WERI-Rb-1 (cell line): ENCODE measurements around the gene RCAN2.

Experiments used
- DNase-seq: peaks from one replicate; pipeline ENCODE4 v3.0.0-alpha.2; 2020
- H3K27ac ChIP-seq: fragments of 250-450 bp; sonication (Bioruptor Pico); 2 replicates; pipeline ENCODE4 v1.5.1; 2020; ENCODE audit warnings: mild to moderate bottlenecking, moderate library complexity
- H3K27me3 ChIP-seq: fragments of 250-450 bp; sonication (Bioruptor Pico); 2 replicates; pipeline ENCODE4 v1.5.1; 2021; ENCODE audit warnings: mild to moderate bottlenecking, low read depth, moderate library complexity; ENCODE audit not compliant: insufficient read depth, severe bottlenecking
- H3K36me3 ChIP-seq: fragments of 250-450 bp; sonication (Bioruptor Pico); 2 replicates; pipeline ENCODE4 v1.5.1; 2020; ENCODE audit warnings: mild to moderate bottlenecking, moderate library complexity
- H3K4me3 ChIP-seq: 2 replicates; pipeline ENCODE4 v1.5.1; 2011; ENCODE audit warnings: low read depth, mild to moderate bottlenecking, control low read depth, low read length
- H3K9me3 ChIP-seq: fragments of 250-450 bp; sonication (Bioruptor Pico); 2 replicates; pipeline ENCODE4 v1.5.1; 2021; ENCODE audit warnings: mild to moderate bottlenecking, moderate library complexity; ENCODE audit not compliant: severe bottlenecking
- CTCF ChIP-seq: IDR thresholded peaks from 2 replicates; pipeline ENCODE4 v1.5.1; 2011; ENCODE audit warnings: low read depth, mild to moderate bottlenecking, control low read depth, inconsistent platforms, low read length

The RCAN2 gene

GRCh38 chr6:46312654-46313053 is 178.6 kb downstream of the RCAN2 start:
- no peak for TF ChIP-seq CTCF

GRCh38 chr6:46310196-46310595 is 181.1 kb downstream of the RCAN2 start:
- Histone ChIP-seq H3K36me3 (no peaks in the 10 kb centered on the region), H3K4me3 (no peak overlapping the region), H3K27ac (no peak overlapping the region), H3K9me3 (no peaks in the 10 kb centered on the region), H3K27me3 (no peaks in the 10 kb centered on the region)
- no peak for TF ChIP-seq CTCF
- no peak for DNase-seq

More at GRCh38 chr6:46312654-46313053, 178.6 kb downstream of the RCAN2 start:
- Histone ChIP-seq H3K9me3 (no peaks in the 10 kb centered on the region), H3K36me3 (no peaks in the 10 kb centered on the region), H3K27me3 (no peaks in the 10 kb centered on the region), H3K4me3 (no peak overlapping the region), H3K27ac (no peak overlapping the region)
- DNase-seq = no peak

- TF ChIP-seq CTCF = no peak
- no peaks in the 10 kb centered on the region for H3K9me3 ChIP-seq
Observed at GRCh38 chr6:46306431-46306830, 184.8 kb downstream of the RCAN2 start.

GRCh38 chr6:46305833-46306232 is 185.4 kb downstream of the RCAN2 start:
- no peaks in the 10 kb centered on the region for H3K9me3 ChIP-seq
- H3K36me3 ChIP-seq = no peaks in the 10 kb centered on the region
- no peak for DNase-seq
- H3K27ac ChIP-seq = no peak overlapping the region
- H3K27me3 ChIP-seq = no peaks in the 10 kb centered on the region
- H3K4me3 ChIP-seq = no peak overlapping the region
- TF ChIP-seq CTCF = no peak

More at GRCh38 chr6:46306431-46306830, 184.8 kb downstream of the RCAN2 start:
- Histone ChIP-seq H3K36me3 (no peaks in the 10 kb centered on the region), H3K4me3 (no peak overlapping the region), H3K27ac (no peak overlapping the region), H3K27me3 (no peaks in the 10 kb centered on the region)
- DNase-seq = no peak

GRCh38 chr6:46305236-46305635 is 186.0 kb downstream of the RCAN2 start:
- H3K4me3 ChIP-seq = no peak overlapping the region
- H3K36me3 ChIP-seq = no peaks in the 10 kb centered on the region
- no peak overlapping the region for H3K27ac ChIP-seq
- no peak for TF ChIP-seq CTCF
- DNase-seq = no peak
- no peaks in the 10 kb centered on the region for H3K9me3 ChIP-seq
- H3K27me3 ChIP-seq = no peaks in the 10 kb centered on the region

- peaks cover 3% of the 10 kb centered on the region for H3K9me3 ChIP-seq
- H3K27ac ChIP-seq = no peak overlapping the region
- no peak for TF ChIP-seq CTCF
- DNase-seq = no peak
- no peaks in the 10 kb centered on the region for H3K27me3 ChIP-seq
- H3K4me3 ChIP-seq = no peak overlapping the region
- no peaks in the 10 kb centered on the region for H3K36me3 ChIP-seq
Observed at GRCh38 chr6:46302816-46303215, 188.4 kb downstream of the RCAN2 start.
